Activated effector memory CD4-positive, alpha-beta T cell treated with anti-CD3 and anti-CD28 coated beads, Interleukin-2, amount 50 U/mL, for 16 hours (primary cell): Measurements from ENCODE around the gene OSMR.

Experiments used
- DNase-seq: peaks from one replicate; pipeline ENCODE4 v3.0.0-alpha.2; 2020

The OSMR gene

GRCh38 chr5:38874948-38875456 lies 29.2 kb downstream of the OSMR start:
- DNase-seq: no peak

GRCh38 chr5:38878391-38879077 lies 32.7 kb downstream of the OSMR start:
- no peak for DNase-seq

- no peak for DNase-seq
Observed at GRCh38 chr5:38879078-38879460, 33.3 kb downstream of the OSMR start.

GRCh38 chr5:38883842-38884241 lies 38.0 kb downstream of the OSMR start:
- DNase-seq: no peak

- DNase-seq: no peak
Observed at GRCh38 chr5:38885208-38885607, 39.4 kb downstream of the OSMR start.

- no peak for DNase-seq
Observed at GRCh38 chr5:38888041-38888440, 42.2 kb downstream of the OSMR start.

- no peak for DNase-seq
Observed at GRCh38 chr5:38889424-38889823, 43.6 kb downstream of the OSMR start.

- no peak for DNase-seq
Observed at GRCh38 chr5:38891563-38891962, 45.8 kb downstream of the OSMR start.

GRCh38 chr5:38892363-38892762 lies 46.6 kb downstream of the OSMR start:
- no peak for DNase-seq

GRCh38 chr5:38896760-38897159 lies 50.9 kb downstream of the OSMR start:
- DNase-seq: no peak

- no peak for DNase-seq
Observed at GRCh38 chr5:38899936-38900335, 54.1 kb downstream of the OSMR start.

- DNase-seq: no peak
Observed at GRCh38 chr5:38905516-38905915, 59.7 kb downstream of the OSMR start.

- no peak for DNase-seq
Observed at GRCh38 chr5:38906503-38906902, 60.7 kb downstream of the OSMR start.

GRCh38 chr5:38911933-38912332 lies 66.1 kb downstream of the OSMR start:
- no peak for DNase-seq

GRCh38 chr5:38913714-38914113 lies 67.9 kb downstream of the OSMR start:
- no peak for DNase-seq

- no peak for DNase-seq
Observed at GRCh38 chr5:38916802-38917201, 71.0 kb downstream of the OSMR start.

GRCh38 chr5:38921174-38921573 lies 75.4 kb downstream of the OSMR start:
- no peak for DNase-seq

- DNase-seq: peak; percentile 79
Observed at GRCh38 chr5:38922199-38922598, 76.4 kb downstream of the OSMR start.

- DNase-seq: no peak
Observed at GRCh38 chr5:38923661-38924451, 78.0 kb downstream of the OSMR start.

GRCh38 chr5:38925154-38925925 lies 79.5 kb downstream of the OSMR start:
- no peak for DNase-seq

- DNase-seq: no peak
Observed at GRCh38 chr5:38926121-38926520, 80.3 kb downstream of the OSMR start.

GRCh38 chr5:38927470-38927869 lies 81.7 kb downstream of the OSMR start:
- no peak for DNase-seq

GRCh38 chr5:38929838-38930237 lies 84.0 kb downstream of the OSMR start:
- DNase-seq: no peak

GRCh38 chr5:38931731-38932130 lies 85.9 kb downstream of the OSMR start:
- DNase-seq: no peak
